GM21367 (cell line): ENCODE results near the gene C1orf159.

Source experiments
- ATAC-seq: cut with Tn5 transposase; IDR thresholded peaks from one replicate; pipeline ENCODE4 v1.9.1; 2021; ENCODE audit not compliant: unreplicated experiment

Gene C1orf159

DNA sequence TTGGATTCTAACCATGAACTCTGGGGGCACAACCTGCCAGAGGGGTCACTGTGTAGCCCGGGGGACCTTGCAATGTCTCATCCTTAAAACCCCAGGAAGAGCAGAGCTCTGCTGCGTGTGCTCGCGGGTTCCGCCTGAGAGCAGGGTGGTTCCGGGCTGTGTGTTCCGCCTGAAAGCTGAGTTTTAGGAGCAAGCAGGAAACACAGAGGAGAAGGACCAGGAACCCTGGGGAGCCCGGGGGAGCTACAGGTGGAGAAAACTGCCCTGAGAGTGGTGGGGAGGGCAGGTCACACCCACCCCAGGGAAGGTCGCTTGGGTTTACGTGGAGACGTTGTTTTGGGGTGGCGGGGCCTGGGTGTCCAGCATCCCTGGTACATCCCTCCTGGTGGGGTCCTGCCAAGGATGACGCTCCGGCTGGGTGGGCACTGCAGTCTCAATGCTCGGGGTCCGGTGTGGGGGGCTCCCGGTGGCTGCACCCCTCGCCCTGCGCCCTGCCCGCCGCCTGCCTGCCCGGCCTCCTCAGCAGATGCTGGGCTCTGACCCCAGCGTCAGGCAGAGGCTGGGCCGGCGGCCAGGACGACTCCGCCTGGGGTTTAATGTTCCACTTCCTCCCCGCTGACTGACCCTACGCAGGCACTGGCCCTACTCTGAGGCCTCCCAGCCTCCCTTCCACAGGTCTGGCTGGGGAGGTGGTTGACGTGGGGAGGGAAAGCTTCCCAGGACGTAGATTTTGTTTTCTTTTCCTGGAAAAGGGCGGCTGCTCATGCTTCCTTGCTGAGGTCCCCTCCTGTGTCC is 17.3 kb upstream of the C1orf159 start:
- no peak for ATAC-seq

GRCh38 chr1:1132042-1132950 is 16.4 kb upstream of the C1orf159 start:
- no peak for ATAC-seq

GRCh38 chr1:1130206-1131120 is 14.6 kb upstream of the C1orf159 start:
- no peak for ATAC-seq

- no peak for ATAC-seq
Measured at GRCh38 chr1:1129381-1129821, 13.5 kb upstream of the C1orf159 start.

DNA sequence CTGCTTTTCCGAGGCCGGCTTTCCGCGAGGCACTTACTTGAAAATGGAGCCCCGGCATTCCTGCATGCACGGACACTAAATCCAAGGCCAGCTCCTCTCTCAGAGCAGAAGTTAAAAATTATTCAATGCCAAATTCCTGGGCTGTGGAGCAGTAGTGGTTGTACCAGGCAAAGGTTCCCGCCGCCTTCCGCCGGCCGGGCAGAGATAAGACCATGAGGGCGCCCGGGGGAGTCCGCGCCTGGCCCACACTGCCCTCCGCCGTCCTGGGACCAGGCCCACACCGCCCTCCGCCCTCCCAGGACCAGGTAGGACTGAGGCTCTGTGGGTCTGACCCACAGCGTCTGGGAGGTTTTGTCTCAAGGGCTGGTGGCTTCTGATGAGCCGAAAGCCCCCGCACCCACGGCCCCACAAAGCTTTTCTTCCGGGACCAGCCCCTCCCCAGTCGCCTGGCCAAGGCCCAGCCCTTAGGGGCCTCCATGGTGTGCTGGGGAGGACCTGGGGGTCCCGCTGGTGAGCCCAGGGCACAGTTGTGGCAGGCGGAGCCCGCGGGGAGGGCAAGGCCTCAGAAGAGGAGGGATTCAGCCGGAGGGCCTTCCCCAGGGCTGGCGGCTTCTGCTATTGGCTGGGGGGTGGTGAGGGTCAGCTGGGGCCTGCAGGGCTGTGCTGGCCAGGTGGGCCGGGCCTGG is 12.7 kb upstream of the C1orf159 start:
- no peak for ATAC-seq

- no peak for ATAC-seq
Measured at GRCh38 chr1:1127551-1128451, 11.9 kb upstream of the C1orf159 start.

GRCh38 chr1:1125945-1126344 is 10.1 kb upstream of the C1orf159 start:
- ATAC-seq, result no peak

DNA sequence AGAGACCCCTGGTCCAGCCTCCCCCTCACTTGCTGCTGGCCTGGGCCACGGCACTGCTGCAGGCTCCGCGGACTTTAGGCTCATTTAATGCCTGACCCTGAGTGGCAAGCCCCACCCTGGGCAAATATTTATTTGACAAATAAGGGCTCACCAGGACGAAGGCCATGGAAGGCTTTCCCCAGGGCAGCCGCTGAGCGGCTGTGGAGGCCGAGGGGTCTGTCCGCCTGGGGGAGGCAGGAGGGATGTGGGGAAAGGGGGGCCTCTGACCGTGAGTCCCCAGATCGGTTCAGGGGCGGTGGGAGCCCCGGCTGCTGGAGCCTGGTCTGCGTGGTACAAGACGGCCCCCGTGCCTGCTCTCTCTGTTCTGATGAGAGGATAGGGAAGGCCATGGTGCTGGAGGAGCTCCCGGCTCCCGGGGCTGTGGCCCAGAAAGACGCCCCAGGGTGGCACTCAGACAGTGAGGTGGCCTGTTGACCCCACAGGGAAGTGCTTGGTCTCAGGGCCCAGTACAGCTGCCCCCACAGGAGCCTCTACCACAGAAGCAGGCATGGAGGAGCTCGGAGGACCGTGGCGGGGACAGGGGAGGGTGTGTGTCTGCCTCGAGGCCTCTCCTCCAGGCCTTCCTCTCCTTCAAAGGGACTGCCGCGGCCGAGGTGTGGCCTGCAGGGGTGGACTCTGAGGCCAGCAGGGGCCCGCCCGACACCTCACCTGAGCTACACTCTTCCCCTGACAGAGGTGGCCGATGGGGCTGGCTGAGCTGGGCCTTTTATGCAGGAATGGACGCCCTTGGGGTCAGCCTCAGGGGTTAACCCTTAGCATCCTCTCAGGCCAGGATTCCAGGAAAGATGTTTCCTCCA is 9.1 kb upstream of the C1orf159 start:
- ATAC-seq, result no peak

- no peak for ATAC-seq
Measured at GRCh38 chr1:1124508-1124785, 8.6 kb upstream of the C1orf159 start.

- ATAC-seq, result no peak
Measured at GRCh38 chr1:1123581-1124507, 8.0 kb upstream of the C1orf159 start.

- no peak for ATAC-seq
Measured at GRCh38 chr1:1122981-1123480, 7.1 kb upstream of the C1orf159 start.

DNA sequence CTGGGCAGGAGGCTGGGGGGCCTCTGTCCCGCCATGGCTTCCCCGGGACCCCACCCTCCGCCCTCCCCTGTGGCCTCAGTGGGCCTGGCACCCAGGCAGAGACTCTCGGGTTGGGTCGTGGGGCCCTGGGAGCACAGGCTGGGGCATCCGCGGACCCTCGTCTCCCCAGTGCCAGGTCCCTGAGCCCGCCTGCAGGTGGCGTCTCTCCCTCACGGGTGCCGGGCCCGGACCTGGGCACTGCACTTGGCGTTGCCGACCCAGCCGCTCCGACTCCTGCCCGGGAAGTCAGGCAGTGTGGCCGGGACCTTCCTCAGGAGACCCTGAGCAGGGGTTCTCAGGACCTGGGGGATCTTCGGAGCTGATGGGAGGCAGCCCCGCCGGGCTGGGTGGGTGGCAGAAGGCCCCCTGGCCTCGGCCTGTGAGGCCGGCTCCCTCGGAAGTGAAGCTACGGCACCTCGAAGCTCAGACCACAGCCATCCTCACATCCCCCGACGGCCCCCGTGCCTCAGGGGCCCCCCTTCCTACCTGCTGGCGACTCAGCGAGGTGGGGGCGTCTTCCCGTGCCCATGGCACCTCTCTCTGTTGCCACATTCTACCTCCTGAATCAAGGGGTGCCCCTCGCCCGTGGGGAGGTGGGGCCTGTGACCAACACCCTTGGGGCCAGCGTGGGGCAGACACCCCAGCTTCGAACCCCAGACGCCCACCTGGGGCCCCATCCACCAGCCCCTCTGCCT is 6.4 kb upstream of the C1orf159 start:
- peak; percentile 52 for ATAC-seq

- no peak for ATAC-seq
Measured at GRCh38 chr1:1121611-1122077, 5.8 kb upstream of the C1orf159 start.

GRCh38 chr1:1120866-1121591 is 5.1 kb upstream of the C1orf159 start:
- no peak for ATAC-seq

- ATAC-seq, result no peak
Measured at GRCh38 chr1:1120096-1120495, 4.2 kb upstream of the C1orf159 start.
